Muscle layer of colon (tissue), 2 donors: ENCODE data around the gene KIF26A.

Experiments used
- H3K27ac ChIP-seq: one replicate; pipeline ENCODE4 v1.7.0; 2013; ENCODE audit warnings: low read depth, mild to moderate bottlenecking, low read length, moderate library complexity
- H3K27me3 ChIP-seq, 2 donors: one replicate each; pipeline ENCODE4 v1.7.0; 2013; ENCODE audit warnings: low read length in 2 of 2, mild to moderate bottlenecking in 2 of 2; ENCODE audit not compliant: insufficient read depth in 2 of 2, control insufficient read depth in 1 of 2
- H3K36me3 ChIP-seq: one replicate; pipeline ENCODE4 v1.7.0; 2013; ENCODE audit warnings: mild to moderate bottlenecking, low read length; ENCODE audit not compliant: insufficient read depth
- H3K4me1 ChIP-seq: one replicate; pipeline ENCODE4 v1.7.0; 2013; ENCODE audit warnings: mild to moderate bottlenecking, low read length; ENCODE audit not compliant: insufficient read depth
- H3K4me3 ChIP-seq, 2 donors: one replicate each; pipeline ENCODE4 v1.7.0; 2013; ENCODE audit warnings: low read length in 2 of 2, low read depth in 1 of 2, mild to moderate bottlenecking in 1 of 2, moderate library complexity in 1 of 2
- H3K9ac ChIP-seq: one replicate; pipeline ENCODE4 v1.7.0; 2013; ENCODE audit warnings: low read length
- H3K9me3 ChIP-seq: one replicate; pipeline ENCODE4 v1.7.0; 2013; ENCODE audit warnings: mild to moderate bottlenecking, low read length
- donor health status: abdominal sarcoma.
- donor health status: Adenocarcinoma of cecum.

The KIF26A gene

GRCh38 chr14:104137297-104138097, 890 bp upstream of the KIF26A start:
- H3K4me3 ChIP-seq = peak overlapping the region; percentile 21 to 38
- peaks cover 6% of the 10 kb centered on the region for H3K4me1 ChIP-seq

DNA sequence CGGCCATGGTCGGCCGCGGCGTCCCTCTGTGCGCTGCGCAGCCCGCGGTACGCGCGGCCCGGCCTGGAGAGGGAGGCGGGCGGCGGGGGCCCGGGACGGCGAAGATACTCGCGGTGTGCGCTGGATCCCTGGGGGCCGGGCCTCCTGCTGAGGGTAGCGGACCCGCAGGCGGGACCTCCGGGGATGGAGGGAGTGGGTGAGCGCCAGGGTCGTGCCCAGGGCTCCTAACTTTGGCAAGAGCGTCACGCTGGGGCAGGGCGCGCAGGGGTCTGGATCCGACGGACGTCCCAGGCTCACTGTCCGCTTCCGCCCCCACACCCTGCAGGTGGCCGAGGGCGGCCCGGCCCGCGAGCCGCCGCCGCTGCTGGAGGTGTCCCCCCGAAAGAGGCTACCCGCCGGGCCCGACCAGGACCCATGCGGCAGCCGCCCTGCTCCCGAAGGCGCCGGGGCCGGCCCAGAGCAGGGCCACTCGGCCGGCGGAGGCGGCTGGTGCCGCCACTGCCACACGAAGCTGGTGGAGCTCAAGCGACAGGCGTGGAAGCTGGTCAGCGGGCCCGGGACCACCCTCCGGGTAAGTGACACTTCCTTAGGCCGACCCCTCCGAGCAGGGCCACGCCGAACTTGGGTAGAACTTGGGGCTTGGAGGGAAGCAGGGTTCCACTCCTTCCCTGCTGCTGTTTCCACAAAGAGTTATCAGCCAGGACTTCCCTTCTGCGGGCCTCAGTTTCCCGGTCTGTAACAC, 502 bp downstream of the KIF26A start:
- Histone ChIP-seq H3K4me1 (peaks cover 6% of the 10 kb centered on the region), H3K9ac (no peak overlapping the region), H3K9me3 (no peaks in the 10 kb centered on the region), H3K27ac (no peak overlapping the region), H3K36me3 (no peaks in the 10 kb centered on the region), H3K27me3 (peaks cover 13 to 55% of the 10 kb centered on the region in 2 donors), H3K4me3 (peak overlapping the region; percentile 21 to 35)

More at GRCh38 chr14:104137297-104138097, 890 bp upstream of the KIF26A start:
- Histone ChIP-seq H3K9ac (no peak overlapping the region), H3K36me3 (no peaks in the 10 kb centered on the region), H3K27ac (no peak overlapping the region), H3K9me3 (no peaks in the 10 kb centered on the region), H3K27me3 (peaks cover 13 to 57% of the 10 kb centered on the region in 2 donors)

GRCh38 chr14:104139460-104140212, 1.2 kb downstream of the KIF26A start:
- peaks cover 13 to 47% of the 10 kb centered on the region in 2 donors for H3K27me3 ChIP-seq
- no peaks in the 10 kb centered on the region for H3K9me3 ChIP-seq
- H3K9ac ChIP-seq = no peak overlapping the region
- peak overlapping the region in 1 of 2 donors; percentile 35 for H3K4me3 ChIP-seq
- H3K36me3 ChIP-seq = no peaks in the 10 kb centered on the region
- peaks cover 6% of the 10 kb centered on the region for H3K4me1 ChIP-seq
- H3K27ac ChIP-seq = no peak overlapping the region

DNA sequence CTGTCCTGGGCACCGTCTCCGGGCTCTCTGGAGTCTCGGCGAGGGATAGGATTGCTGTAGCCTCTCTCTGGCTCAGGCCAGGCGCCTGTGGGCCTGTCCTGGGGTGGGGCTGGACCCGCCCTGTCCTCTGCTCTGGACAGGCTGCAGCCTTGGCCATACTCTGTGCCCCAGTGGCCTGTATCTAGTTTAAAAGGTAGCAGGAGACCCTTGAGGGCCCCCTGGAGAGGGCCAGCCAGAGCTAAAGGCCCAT, 1.8 kb downstream of the KIF26A start:
- Histone ChIP-seq H3K4me3 (no peak overlapping the region), H3K27ac (no peak overlapping the region), H3K27me3 (peaks cover 8 to 42% of the 10 kb centered on the region in 2 donors), H3K4me1 (peaks cover 6% of the 10 kb centered on the region), H3K9ac (no peak overlapping the region), H3K9me3 (no peaks in the 10 kb centered on the region), H3K36me3 (no peaks in the 10 kb centered on the region)

DNA sequence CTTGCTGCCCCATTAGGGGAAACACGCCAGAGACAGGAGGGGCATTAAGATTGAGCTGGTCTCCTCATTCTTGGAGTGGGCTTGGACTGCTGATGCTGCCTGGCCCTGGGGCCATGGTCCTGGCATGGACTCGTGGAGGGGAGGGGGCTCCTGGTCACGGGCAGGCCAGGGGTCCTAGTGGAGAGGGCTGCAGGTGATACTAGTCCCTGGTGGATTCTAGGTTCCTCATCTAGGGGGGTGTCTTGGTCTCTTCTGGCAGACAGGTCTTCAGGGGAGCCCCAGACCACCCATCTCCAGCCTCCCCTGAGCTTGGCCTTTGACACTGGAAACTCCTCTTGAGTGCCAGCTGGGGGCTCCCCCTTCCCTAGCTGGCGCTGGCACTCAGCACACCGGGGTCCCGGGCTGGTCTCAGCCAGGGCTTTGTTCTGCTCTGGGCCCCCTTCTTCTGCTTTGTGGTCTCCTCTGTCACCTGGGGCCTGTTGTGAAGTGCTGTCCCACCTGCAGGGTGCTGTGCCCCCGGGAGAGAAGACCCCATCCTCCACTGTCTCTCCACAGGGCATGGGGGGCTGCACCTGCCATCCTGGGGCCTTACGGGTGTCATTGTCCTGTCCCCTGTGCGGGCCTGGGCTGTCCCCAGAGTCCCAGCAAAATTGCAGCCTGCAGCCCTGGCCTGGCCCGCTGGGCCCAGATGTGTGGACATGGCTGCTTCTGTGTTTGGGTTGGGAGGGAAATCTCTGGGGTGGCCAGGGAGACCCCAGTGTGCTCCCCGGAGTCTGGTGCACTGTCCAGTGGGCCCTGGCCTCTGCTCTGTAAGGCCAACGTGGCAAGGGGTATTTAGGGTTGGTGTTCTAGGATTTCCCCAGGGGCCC, 2.3 kb downstream of the KIF26A start:
- Histone ChIP-seq H3K4me1 (peaks cover 6% of the 10 kb centered on the region), H3K27ac (no peak overlapping the region), H3K27me3 (peaks cover 6 to 37% of the 10 kb centered on the region in 2 donors), H3K4me3 (no peak overlapping the region), H3K9ac (no peak overlapping the region), H3K36me3 (no peaks in the 10 kb centered on the region), H3K9me3 (no peaks in the 10 kb centered on the region)

DNA sequence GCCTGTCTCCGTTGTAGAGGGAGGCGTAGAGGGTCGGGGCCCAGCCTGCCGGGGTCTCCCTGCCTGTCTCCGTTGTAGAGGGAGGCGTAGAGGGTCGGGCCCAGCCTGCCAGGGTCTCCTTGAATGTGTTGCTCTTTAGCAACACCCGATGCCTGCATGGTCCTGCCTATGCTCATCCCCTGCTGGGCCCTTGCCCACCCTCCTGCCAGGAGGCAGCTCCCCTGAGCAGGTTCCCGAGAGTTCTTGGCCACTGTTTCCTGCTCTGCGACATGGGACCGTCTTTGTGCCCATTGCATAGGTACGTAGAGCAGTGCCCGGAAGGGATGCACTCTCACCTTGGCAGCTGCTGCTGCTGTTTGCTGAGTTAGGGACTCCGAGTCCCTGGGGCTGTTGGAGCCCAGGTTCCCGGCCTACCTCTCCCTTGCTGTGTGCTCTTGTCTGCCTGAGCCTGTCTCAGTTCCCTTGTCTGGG, 3.3 kb downstream of the KIF26A start:
- H3K4me1 ChIP-seq = peaks cover 6% of the 10 kb centered on the region
- no peaks in the 10 kb centered on the region for H3K9me3 ChIP-seq

DNA sequence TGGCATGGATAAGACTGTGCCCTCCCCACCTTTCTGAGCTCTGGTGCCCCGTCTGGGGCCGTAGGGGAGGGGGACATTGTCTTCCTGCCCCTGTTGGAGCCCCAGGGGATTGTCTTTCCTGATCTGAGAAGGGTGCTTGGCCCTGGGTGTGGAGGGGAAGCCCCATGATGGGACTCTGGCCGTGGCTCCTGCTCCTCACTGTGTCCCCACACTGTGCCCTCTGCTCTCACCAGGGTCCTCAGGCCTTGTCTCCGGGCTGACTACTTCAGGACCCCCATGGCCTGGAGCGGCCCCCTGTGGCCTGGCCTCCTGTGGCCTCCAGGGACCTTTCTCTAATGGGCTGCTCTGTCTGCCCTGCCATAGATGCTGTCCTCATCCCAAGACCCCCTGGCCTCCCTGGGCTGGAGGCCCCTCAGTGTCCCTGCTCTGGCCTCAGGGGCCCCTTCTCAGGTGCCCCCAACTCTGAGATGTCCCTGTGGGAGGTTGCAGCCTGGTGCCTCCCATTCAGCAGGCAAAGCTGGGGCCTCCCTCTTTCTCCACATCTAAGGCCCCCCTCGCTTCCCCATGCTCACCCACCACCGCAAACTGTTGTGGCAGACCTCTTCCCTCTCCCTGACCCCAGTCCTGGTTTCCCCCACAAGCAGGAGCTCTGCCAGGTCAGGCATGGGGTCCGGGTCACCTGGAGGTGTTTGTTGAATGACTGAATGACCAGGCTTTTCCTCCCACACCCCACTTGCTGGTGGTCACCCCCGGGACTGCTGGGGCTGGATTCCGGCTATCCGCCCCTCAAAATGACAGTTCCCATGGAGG, 4.0 kb downstream of the KIF26A start:
- H3K4me3 ChIP-seq = no peak overlapping the region
- no peaks in the 10 kb centered on the region for H3K36me3 ChIP-seq
- no peaks in the 10 kb centered on the region for H3K9me3 ChIP-seq
- peaks cover under 1% of the 10 kb centered on the region for H3K4me1 ChIP-seq
- H3K27ac ChIP-seq = no peak overlapping the region
- H3K27me3 ChIP-seq = peaks cover 0 to 24% of the 10 kb centered on the region in 2 donors
- H3K9ac ChIP-seq = no peak overlapping the region

More for the DNA sequence above, 3.3 kb downstream of the KIF26A start:
- peaks cover 3 to 31% of the 10 kb centered on the region in 2 donors for H3K27me3 ChIP-seq
- no peaks in the 10 kb centered on the region for H3K36me3 ChIP-seq
- no peak overlapping the region for H3K9ac ChIP-seq
- no peak overlapping the region for H3K4me3 ChIP-seq
- no peak overlapping the region for H3K27ac ChIP-seq

- H3K9me3 ChIP-seq = no peaks in the 10 kb centered on the region
- no peak overlapping the region for H3K9ac ChIP-seq
- H3K27me3 ChIP-seq = peaks cover 0 to 21% of the 10 kb centered on the region in 2 donors
- no peaks in the 10 kb centered on the region for H3K36me3 ChIP-seq
- H3K27ac ChIP-seq = no peak overlapping the region
- no peak overlapping the region for H3K4me3 ChIP-seq
- no peaks in the 10 kb centered on the region for H3K4me1 ChIP-seq
These were observed 4.6 kb downstream of the KIF26A start for GRCh38 chr14:104142946-104143470.

DNA sequence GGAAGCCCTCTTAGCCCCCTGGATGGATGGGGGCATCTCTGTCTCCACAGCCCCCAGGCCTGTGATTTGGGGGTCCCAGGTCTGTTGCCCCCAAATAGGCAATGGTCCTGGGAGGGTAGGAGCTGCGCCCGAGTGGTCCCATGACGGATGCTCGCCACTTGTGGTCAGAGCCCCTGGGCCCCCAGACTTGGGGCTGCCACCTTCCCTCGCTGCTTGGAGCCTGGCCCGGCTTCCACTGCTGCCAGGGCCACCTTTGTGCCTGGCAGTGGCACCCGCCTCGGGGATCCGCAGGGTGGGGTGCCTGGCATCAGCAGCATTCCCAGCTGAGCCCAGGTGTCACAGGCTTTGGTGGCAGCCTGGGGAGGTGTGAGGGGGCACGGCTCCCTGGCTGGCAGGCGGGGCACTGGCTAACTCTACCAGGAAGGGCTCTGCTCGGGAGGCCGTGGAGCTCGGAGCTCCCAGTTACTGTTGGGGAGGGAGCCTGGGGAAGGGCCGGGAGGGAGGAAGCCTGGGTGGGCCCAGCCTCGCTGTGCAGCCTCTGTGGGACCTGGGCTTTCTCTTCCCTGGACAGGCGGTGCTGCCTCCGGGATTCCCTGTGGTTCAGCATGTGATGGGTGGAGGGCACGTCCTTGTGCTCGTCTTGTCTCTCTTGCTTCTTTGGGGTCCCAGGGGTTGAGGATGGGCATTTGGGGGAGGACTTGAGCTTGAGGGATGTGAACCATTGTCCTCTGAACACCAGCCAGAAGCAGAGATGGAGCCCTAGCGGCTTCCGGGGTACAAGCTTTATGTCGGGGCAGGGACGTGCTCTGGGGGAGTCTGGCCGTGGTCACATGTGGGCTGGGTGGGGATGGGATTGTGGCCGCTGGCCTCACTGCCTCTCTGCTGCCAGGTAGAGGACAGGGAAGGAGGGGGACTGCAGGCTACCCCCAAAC, 5.4 kb downstream of the KIF26A start:
- Histone ChIP-seq H3K4me1 (no peaks in the 10 kb centered on the region), H3K27ac (no peak overlapping the region), H3K9me3 (no peaks in the 10 kb centered on the region), H3K36me3 (no peaks in the 10 kb centered on the region), H3K4me3 (no peak overlapping the region), H3K27me3 (peaks cover 0 to 15% of the 10 kb centered on the region in 2 donors), H3K9ac (no peak overlapping the region)
